Hepatocyte (in vitro differentiated cells): ENCODE measurements around the gene LRBA. TPM values are rescaled to one million over a fixed set of nuclear protein-coding genes. Genes with fewer than 3 reads are reported as not detected.

Source experiments
- DNase-seq: peaks from one replicate; pipeline ENCODE4 v3.0.0-alpha.2; 2016; ENCODE audit warnings: low spot score
- H2AFZ ChIP-seq: fragments of 200-600 bp; sonication (generic); 2 replicates; pipeline ENCODE4 v1.6.0; 2016; ENCODE audit warnings: antibody characterized with exemption, mild to moderate bottlenecking
- H3K27ac ChIP-seq: fragments of 200-600 bp; sonication (generic); 2 replicates; pipeline ENCODE4 v1.5.1; 2016; ENCODE audit warnings: mild to moderate bottlenecking
- H3K27me3 ChIP-seq: fragments of 200-600 bp; sonication (generic); 2 replicates; pipeline ENCODE4 v1.6.1; 2016
- H3K36me3 ChIP-seq: fragments of 200-600 bp; sonication (generic); replicated peaks from 2 replicates; pipeline ENCODE4 v1.5.1; 2016; ENCODE audit warnings: low read depth; ENCODE audit not compliant: insufficient read depth
- H3K4me1 ChIP-seq: fragments of 200-600 bp; sonication (generic); 2 replicates; pipeline ENCODE4 v1.5.1; 2016; ENCODE audit warnings: mild to moderate bottlenecking, moderate library complexity; ENCODE audit not compliant: insufficient read depth
- H3K4me2 ChIP-seq: fragments of 200-600 bp; sonication (generic); 2 replicates; pipeline ENCODE4 v1.6.0; 2016
- H3K4me3 ChIP-seq: fragments of 200-600 bp; sonication (generic); 2 replicates; pipeline ENCODE4 v1.5.1; 2016; ENCODE audit warnings: mild to moderate bottlenecking
- H3K79me2 ChIP-seq: fragments of 200-600 bp; sonication (generic); 2 replicates; pipeline ENCODE4 v1.6.0; 2017; ENCODE audit warnings: mild to moderate bottlenecking
- H3K9me2 ChIP-seq: fragments of 200-600 bp; sonication (generic); replicated peaks from 2 replicates; pipeline ENCODE4 v1.6.0; 2017; ENCODE audit warnings: mild to moderate bottlenecking; ENCODE audit not compliant: insufficient read depth
- H3K9me3 ChIP-seq: fragments of 200-600 bp; sonication (generic); 2 replicates; pipeline ENCODE4 v1.5.1; 2016; ENCODE audit warnings: low read depth, mild to moderate bottlenecking
- H4K20me1 ChIP-seq: fragments of 200-600 bp; sonication (generic); 2 replicates; pipeline ENCODE4 v1.6.0; 2016; ENCODE audit warnings: mild to moderate bottlenecking; ENCODE audit not compliant: insufficient read depth, poor library complexity, severe bottlenecking
- CTCF ChIP-seq: fragments of 200-600 bp; sonication (generic); IDR thresholded peaks from 2 replicates; pipeline ENCODE4 v1.5.1; 2016; ENCODE audit warnings: antibody characterized with exemption, mild to moderate bottlenecking; ENCODE audit not compliant: poor library complexity
- EZH2 ChIP-seq: fragments of 200-600 bp; sonication (generic); IDR thresholded peaks from 2 replicates; pipeline ENCODE4 v1.6.1; 2016; ENCODE audit warnings: antibody characterized with exemption, mild to moderate bottlenecking, borderline replicate concordance
- EZH2phosphoT487 ChIP-seq: fragments of 200-600 bp; sonication (generic); IDR thresholded peaks from one replicate; pipeline ENCODE4 v1.6.1; 2018; ENCODE audit warnings: antibody characterized with exemption, mild to moderate bottlenecking, low read depth, moderate library complexity; ENCODE audit not compliant: unreplicated experiment, severe bottlenecking
- WGBS: methylation state at CpG from one replicate; pipeline ENCODE4 v1.1.6; 2016; ENCODE audit warnings: low lambda C conversion rate; ENCODE audit errors: missing lambda C conversion rate; 5-methylcytosine and 5-hydroxymethylcytosine counted together
- polyA plus RNA-seq: library from polyadenylated mRNA; unstranded; fragments of >200 nt; fragmentation: Nextera tagmentation; extraction: Ambion mirVana; gene quantifications from 2 replicates; pipeline ENCODE4 v1.2.1, GENCODE V29; 2016
- total RNA-seq: library from RNA; depleted of rRNA; stranded (reverse); fragments of >200 nt; gene quantifications from 2 replicates; pipeline ENCODE4 v1.2.3, GENCODE V29; 2014

Gene LRBA
- total and polyA plus RNA-seq, 2 experiments from 2014 or later = 14.1 to 69.4 TPM

DNA sequence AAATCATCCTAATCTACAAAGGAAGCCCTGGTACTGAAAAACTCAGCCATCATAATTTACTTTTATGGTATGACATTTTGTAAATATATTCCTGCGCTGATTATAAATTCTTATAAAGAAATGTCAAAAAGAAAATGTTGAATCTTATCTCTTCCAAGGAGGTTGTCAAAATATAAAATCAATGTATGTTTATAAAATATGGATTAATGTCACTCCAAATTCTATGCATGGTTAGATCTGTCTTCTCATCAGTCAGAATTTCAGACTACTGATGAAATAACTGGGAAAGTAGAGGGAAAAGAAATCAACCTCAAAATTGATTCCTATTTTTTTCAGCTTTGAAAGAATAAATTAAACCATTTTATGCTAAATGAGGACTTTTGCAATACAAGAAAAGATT is 553.1 kb downstream of the LRBA start:
- Histone ChIP-seq H3K9me3 (no peaks in the 10 kb centered on the region), H3K27me3 (no peaks in the 10 kb centered on the region), H3K36me3 (no peaks in the 10 kb centered on the region), H2AFZ (no peak overlapping the region), H3K4me1 (peaks cover 5% of the 10 kb centered on the region), H3K4me3 (no peak overlapping the region), H3K9me2 (no peaks in the 10 kb centered on the region), H4K20me1 (no peaks in the 10 kb centered on the region), H3K79me2 (no peaks in the 10 kb centered on the region), H3K27ac (no peak overlapping the region), H3K4me2 (no peak overlapping the region)
- DNase-seq = no peak
- TF ChIP-seq EZH2 (no peak), CTCF (no peak), EZH2phosphoT487 (no peak)
- WGBS = 100% methylated on average over 1 of the region's 1 CpG

DNA sequence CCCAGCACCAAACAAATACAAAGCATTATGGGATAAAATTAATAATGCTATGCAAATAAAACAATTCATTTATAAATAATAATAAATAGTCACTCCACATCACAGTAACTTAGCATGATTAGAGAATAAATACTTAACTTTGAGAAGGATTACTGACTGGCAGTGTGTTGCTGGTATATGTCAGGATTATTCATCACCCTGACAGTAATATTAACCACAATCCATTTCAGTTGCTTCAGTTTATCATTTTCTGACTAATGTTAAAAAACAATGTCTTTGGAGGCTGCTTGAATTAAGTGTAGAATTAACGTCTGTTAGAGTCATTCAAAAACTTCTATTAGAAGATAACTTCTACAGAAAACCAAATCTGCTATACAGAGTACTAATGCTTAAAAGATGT is 557.3 kb downstream of the LRBA start:
- no peak overlapping the region for H2AFZ ChIP-seq
- no peaks in the 10 kb centered on the region for H3K9me2 ChIP-seq
- peaks cover 3% of the 10 kb centered on the region for H3K4me1 ChIP-seq
- H3K36me3 ChIP-seq = no peaks in the 10 kb centered on the region
- TF ChIP-seq CTCF = no peak
- no peak for TF ChIP-seq EZH2phosphoT487
- TF ChIP-seq EZH2 = no peak
- 64% methylated on average over 1 of the region's 1 CpG for WGBS
- no peaks in the 10 kb centered on the region for H3K79me2 ChIP-seq
- H4K20me1 ChIP-seq = no peaks in the 10 kb centered on the region
- H3K9me3 ChIP-seq = no peaks in the 10 kb centered on the region
- no peak overlapping the region for H3K4me3 ChIP-seq
- no peaks in the 10 kb centered on the region for H3K27me3 ChIP-seq
- H3K4me2 ChIP-seq = no peak overlapping the region
- H3K27ac ChIP-seq = no peak overlapping the region
- no peak for DNase-seq

GRCh38 chr4:150451883-150452282 is 563.2 kb downstream of the LRBA start:
- no peaks in the 10 kb centered on the region for H3K9me2 ChIP-seq
- H3K79me2 ChIP-seq = no peaks in the 10 kb centered on the region
- H3K4me2 ChIP-seq = no peak overlapping the region
- WGBS = 97% methylated on average over 3 of the region's 3 CpGs
- H3K9me3 ChIP-seq = no peaks in the 10 kb centered on the region
- no peaks in the 10 kb centered on the region for H4K20me1 ChIP-seq
- H3K36me3 ChIP-seq = no peaks in the 10 kb centered on the region
- TF ChIP-seq CTCF = no peak
- no peak overlapping the region for H3K4me3 ChIP-seq
- no peak for DNase-seq
- no peaks in the 10 kb centered on the region for H3K4me1 ChIP-seq
- no peak overlapping the region for H3K27ac ChIP-seq
- H2AFZ ChIP-seq = no peak overlapping the region
- no peaks in the 10 kb centered on the region for H3K27me3 ChIP-seq

- Histone ChIP-seq H3K4me3 (no peak overlapping the region), H3K36me3 (no peaks in the 10 kb centered on the region), H3K27ac (no peak overlapping the region), H4K20me1 (no peaks in the 10 kb centered on the region), H3K9me3 (no peaks in the 10 kb centered on the region), H2AFZ (no peak overlapping the region), H3K4me2 (no peak overlapping the region), H3K9me2 (no peaks in the 10 kb centered on the region), H3K4me1 (no peaks in the 10 kb centered on the region), H3K27me3 (no peaks in the 10 kb centered on the region), H3K79me2 (no peaks in the 10 kb centered on the region)
- 71% methylated on average over 1 of the region's 1 CpG for WGBS
- no peak for DNase-seq
- no peak for TF ChIP-seq EZH2phosphoT487
- TF ChIP-seq EZH2 = no peak
- no peak for TF ChIP-seq CTCF
Observed at GRCh38 chr4:150447356-150447755, 567.7 kb downstream of the LRBA start.
